ENCODE data around the gene RNASEH1. TPM values are rescaled to one million over a fixed set of nuclear protein-coding genes. Genes with fewer than 3 reads are reported as not detected.

The RNASEH1 gene
- total and polyA plus RNA-seq, 2 of the 13 experiments (the other 11 are each of a cell fraction or from before 2014, with no cell fraction given): 14.5 to 57.4 TPM

DNA sequence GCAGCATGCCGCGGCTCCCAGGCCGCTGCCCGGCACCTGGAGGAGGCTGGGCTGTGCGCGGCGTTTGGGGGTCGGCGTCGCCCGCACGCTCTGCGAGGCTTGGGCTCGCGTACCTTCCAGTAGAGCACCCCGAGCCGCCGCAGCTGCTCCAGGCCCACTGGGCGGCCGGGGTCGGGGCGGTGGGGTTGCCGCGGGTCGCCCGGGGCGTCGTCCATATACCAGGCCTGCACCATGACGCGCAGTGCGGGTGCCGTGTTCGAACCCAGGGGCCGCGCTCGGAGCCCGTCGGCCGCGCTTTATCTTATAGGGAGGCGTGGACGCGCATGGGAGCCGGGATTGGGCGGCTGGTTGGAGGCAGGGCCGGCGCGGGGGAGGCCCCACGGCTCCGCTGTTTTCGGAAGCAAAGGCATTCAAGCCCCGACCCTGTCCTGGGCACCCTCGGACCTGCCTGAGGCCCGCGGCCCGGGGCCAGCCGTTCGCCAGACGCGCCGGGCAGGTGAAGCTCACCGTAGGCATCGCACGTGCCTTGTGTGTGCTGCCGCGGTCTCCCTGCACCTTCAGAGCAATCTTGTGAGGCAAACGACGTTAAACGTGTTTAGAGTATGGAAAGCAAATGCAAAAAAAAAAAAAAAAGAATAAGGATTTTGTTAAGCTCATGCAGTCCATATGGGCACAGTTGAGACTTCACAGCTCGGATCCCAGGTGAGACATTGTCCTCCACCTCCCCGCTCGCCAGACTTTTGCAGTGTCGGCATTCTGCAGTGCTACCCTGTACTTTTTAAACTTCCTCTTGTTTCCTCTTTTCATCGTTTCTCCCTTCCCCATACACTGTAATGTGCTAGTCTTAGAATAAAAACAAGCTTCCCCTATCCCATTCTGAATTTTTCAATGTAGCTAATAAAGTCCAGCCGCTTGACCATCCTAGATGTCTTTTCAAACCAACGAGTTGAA is 38.6 kb downstream of the RNASEH1 start, which contains the start of gene ADI1 (continued):
- TF ChIP-seq, protein P1, sequence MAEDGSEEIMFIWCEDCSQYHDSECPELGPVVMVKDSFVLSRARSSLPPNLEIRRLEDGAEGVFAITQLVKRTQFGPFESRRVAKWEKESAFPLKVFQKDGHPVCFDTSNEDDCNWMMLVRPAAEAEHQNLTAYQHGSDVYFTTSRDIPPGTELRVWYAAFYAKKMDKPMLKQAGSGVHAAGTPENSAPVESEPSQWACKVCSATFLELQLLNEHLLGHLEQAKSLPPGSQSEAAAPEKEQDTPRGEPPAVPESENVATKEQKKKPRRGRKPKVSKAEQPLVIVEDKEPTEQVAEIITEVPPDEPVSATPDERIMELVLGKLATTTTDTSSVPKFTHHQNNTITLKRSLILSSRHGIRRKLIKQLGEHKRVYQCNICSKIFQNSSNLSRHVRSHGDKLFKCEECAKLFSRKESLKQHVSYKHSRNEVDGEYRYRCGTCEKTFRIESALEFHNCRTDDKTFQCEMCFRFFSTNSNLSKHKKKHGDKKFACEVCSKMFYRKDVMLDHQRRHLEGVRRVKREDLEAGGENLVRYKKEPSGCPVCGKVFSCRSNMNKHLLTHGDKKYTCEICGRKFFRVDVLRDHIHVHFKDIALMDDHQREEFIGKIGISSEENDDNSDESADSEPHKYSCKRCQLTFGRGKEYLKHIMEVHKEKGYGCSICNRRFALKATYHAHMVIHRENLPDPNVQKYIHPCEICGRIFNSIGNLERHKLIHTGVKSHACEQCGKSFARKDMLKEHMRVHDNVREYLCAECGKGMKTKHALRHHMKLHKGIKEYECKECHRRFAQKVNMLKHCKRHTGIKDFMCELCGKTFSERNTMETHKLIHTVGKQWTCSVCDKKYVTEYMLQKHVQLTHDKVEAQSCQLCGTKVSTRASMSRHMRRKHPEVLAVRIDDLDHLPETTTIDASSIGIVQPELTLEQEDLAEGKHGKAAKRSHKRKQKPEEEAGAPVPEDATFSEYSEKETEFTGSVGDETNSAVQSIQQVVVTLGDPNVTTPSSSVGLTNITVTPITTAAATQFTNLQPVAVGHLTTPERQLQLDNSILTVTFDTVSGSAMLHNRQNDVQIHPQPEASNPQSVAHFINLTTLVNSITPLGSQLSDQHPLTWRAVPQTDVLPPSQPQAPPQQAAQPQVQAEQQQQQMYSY (CRISPR knock-in tag; IDR thresholded peaks at IDR 0.05): peak; percentile 42; the same call in 1 of the 2 replicates
- peak; percentile 94 for TF ChIP-seq ZNF678 (CRISPR knock-in tag; IDR thresholded peaks at IDR 0.05)
- peak; percentile 45 for TF ChIP-seq EEA1 (CRISPR knock-in tag; IDR thresholded peaks at IDR 0.05; ENCODE audit: borderline replicate concordance)
- TF ChIP-seq HOXA9 (CRISPR knock-in tag; IDR thresholded peaks at IDR 0.05; ENCODE audit: borderline replicate concordance): no peak
- peak; percentile 97 for TF ChIP-seq ZFY (CRISPR knock-in tag; IDR thresholded peaks at IDR 0.05)
- peak; percentile 49; the same call in 1 of the 2 replicates for TF ChIP-seq ZNF674 (CRISPR knock-in tag; IDR thresholded peaks at IDR 0.05; ENCODE audit: low read depth)
- peak; percentile 85 for TF ChIP-seq SMAD3 (CRISPR knock-in tag; IDR thresholded peaks at IDR 0.05)

Measured in HepG2 (cell line).